Ramos (cell line): ENCODE measurements around the gene SRPX.

Experiments used
- in situ Hi-C: fragments of 300-500 bp; cut with MboI; formaldehyde crosslinking; loops from one replicate; pipeline ENCODE4 v1.14.3; 2022; ENCODE audit warnings: low sequenced_read_pairs; ENCODE audit not compliant: unreplicated experiment

The SRPX gene

DNA sequence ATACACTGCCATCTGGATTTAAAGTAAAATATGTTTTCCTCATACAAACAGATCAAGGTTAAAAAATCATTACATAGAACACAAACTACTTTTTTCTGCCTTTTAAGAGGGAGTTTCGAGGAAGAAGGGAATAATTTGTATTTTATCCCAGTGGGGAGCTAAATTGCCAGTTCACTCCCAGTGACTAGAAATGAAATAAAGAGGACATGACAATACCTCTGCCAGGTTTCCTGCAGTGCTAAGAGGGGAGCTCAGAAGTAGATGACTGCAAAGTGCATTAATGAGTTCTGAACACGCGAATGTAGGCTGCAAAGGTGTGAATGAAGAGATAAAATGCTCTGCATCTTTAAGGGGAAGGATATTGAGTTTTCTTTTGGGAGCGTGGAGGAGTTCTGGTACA lies 69.7 kb downstream of the SRPX start:
- in situ Hi-C loops: loop anchor here (25.0 kb wide), 2 partner anchors 414 to 639 kb away; no protein-coding TSS in a partner anchor

DNA sequence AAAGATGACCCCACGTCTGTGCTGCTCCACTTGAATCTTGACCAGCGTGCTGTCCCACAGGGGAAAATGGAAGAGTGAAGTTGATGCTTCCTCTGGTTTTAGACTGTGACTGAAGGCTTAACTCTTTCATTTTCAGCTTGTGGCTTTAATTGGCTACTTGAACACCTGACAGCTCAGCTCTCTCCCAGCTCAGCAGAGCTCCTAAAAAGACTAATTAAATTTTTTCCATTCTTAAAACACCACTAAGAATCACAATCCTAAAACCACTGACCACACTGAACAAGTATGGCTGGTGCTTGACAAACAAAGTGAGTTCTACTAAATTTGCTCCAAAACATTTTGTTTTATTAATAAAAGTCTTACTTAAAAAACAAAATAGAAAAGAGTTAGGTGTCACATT lies 71.7 kb downstream of the SRPX start:
- in situ Hi-C loops: no loop called here

DNA sequence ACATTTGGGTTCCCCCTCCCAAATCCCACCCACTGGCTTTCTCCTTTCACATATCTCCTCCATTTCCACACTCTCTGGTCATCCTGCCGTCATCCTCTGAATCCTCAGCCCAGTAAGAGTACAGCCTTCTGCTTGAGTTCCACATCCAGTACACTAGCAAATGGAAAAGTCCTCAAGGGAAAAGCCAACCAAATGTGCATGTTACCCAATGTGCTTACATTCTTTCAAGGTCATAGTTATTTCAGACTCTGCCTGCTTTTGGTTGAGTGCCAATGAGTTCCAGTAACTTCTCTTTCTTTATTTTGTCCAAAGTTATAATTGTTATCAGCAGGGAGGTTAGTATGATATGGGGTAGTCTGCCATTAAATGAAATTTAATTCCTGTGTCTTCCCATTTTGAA lies 78.1 kb downstream of the SRPX start:
- in situ Hi-C loops: no loop called here

DNA sequence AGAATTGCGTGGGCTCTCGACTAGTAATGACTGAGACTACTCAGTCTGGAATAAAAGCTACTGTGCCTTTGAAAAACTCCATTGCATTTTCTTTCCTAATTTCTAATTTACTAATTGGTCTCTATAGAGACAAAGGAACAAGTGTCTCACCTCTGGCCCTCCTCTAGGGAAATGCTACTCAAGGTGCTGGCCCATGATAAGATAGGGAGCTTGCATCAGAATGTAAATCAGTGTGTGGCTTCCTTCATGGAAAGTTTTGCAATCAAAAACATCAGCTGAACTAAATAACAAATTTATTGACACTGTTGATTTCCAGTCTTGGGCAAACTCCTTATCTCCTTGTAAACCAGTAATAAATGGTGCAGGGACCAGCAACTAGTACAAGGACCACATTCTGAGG lies 81.8 kb downstream of the SRPX start:
- in situ Hi-C loops: no loop called here

DNA sequence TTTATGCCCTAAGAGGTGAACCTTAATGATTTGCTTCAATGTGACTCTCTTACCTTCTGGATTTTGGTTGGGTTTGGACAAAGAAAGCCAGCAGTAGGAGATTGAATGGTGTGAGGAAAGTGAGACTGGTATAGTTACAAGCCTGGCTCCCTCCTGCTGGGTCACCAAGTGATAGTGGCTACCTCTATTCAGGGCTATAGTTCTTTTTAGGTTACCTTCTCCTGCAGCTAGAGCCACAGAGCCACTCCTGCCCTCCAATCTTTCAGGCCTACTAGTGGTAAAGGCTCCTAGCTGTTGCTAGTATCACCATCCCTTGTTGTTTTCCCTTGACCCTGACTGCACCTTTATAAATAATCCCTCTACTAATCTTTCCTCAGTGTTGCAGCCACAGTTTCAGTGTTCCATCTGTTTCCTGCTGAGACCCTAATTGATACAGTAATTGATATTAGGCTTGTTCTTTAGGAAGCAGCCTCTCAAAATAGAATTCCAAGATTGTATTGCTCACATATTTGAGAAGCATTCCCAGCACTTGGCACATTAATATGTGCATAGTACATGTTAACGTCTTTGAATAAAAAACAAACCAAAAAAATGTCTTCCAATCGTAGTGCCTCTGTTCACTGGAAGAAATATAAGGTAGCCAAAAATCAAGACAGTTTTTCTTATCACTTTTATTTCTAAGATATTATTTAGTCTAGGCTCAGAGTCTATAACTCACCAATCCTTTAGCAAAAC lies 82.3 kb downstream of the SRPX start:
- in situ Hi-C loops: no loop called here

DNA sequence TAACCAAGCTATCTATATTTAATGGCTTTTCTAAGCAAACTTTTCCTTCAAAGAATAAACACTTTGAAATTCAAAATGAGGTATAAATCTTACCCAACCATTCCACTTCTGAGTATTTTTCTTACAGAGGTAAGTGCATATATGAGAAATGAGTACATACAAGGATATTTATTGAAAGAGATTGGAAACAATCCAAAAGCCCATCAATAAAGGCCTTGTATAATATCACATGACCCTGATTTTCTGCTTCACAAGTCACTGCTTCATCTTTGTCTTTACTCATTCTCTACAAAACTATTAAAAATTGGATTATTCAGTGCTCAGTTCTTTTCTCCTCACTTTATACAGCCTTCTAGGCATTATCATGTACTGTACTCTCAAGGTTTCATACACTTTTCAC lies 91.3 kb downstream of the SRPX start:
- in situ Hi-C loops: no loop called here

DNA sequence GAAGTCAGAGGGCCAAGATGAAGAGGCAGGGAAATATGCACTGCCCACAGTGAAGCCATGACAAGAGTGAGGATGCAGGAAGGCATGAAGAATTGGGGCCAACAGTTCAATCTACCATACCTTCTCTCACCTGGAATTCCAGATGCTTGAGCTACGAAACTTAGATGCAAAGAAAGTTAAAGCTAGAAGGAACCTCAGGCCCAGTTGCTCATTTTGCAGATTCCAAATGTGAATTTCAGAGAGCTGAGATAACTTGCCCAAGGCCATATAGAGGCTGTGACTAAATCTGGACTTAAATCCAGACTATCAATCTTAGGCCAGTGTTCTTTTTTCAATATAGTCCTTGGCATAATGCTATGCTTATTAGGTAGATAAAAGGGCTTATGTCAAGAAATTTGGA lies 92.7 kb downstream of the SRPX start:
- in situ Hi-C loops: no loop called here

DNA sequence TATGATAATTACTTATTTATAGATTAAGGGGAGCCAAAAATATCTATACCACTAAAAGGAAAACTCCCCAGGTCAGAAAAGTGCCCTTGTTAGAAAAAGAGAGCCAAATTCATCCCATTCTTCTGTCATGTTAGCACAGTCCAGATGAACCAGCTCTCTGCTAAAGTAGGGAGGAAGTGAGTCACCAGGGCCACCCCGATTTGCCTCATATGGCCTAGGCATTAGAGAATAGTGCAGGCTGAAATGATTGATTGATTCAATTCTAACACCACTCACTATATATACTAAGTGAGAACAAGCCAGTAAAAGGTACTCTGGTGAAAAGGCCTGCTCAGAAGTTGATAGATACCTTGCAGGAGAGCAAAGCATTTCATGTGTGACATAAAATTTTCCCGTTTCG lies 94.5 kb downstream of the SRPX start:
- in situ Hi-C loops: no loop called here

DNA sequence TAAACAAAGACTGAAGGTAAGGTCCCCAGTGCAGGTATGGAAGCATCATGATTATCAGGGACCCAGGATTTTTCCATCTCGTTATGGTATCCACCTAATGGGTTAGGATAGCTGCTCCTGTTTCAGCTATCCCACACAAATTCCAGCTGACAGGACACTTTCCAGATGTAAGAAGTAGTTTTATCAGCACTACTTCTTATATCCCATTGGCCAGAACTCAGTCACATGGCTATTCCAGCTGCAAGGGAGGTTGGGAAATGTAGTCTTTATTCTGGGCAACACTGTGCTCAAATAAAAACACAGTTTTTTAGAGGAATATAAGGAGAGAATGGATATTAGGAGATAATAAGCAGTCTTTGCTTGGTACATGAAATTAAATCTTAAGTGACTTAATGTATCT lies 96.7 kb downstream of the SRPX start:
- in situ Hi-C loops: no loop called here

DNA sequence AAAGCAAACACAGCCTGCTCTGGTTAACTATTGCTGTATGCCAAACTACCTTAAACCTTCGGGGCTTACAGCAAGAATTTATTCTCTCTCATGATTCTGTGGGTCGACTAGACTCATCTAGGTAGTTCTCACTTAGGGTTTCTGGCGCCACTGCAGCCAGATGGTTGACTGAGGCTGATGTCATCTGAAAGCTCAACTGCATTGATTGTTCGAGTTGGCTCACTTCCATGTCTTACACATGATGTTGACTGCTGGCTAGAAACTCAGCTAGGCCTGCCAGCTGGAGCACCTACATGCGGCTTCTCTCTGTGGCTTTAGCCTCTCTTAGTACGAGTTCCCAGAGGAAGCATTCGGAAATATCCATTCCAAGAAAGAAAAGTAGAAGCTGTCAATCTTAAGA lies 103.2 kb downstream of the SRPX start:
- in situ Hi-C loops: no loop called here

DNA sequence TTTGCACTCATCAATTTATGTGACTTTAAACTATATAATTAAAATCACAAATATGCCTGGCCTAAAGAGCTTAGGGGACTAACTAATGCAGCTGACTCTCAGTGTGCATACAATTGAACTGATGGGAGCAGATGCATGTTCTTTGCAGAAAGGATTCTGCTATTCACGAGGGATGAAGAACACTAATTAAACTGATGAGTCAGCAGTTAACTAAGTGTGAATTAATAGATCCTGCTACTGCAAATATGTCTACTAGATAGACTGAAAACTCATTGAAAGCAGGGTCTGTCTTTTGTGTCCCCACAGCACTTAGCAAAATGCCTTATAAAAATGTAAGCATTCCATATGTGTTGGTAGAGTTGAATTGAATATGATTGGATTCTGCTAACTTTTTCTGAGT lies 104.0 kb downstream of the SRPX start:
- in situ Hi-C loops: no loop called here

DNA sequence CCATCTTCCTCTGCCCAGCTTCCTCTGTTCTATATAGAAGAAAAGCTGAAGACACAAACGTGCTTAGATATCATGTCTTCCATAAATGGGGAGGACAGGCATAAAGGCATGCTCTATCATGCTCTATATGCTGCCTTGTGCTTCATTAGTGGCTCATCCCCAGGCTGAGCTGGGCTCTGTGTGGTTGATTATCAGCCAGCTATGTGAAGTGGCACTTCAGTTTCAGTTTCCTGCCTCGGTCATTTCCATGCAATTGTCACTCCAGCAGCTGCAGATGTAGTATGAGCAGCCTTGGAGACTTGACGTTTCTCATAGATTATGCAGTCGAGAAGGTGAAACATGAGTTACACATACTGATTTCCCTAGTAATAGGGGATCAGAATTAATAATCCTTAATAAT lies 108.1 kb downstream of the SRPX start:
- in situ Hi-C loops: no loop called here

DNA sequence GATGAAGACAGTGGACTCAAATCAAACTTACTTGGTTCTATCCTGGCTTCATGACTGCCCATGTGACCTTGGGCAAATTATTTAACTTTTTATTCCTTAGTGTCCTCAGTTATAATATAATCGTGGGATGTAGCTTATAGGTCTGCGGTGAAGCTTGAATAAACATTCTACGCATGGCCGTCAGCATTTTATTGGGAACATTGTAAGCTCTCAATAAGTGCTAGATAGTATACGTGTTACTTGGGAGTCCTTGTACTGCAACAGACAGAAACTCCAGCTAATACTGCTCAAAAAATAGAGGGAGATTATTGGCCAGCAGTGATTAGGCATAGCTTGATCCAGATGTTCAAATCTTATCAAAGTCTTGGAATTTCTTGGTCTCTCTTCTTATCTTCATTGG lies 109.5 kb downstream of the SRPX start:
- in situ Hi-C loops: no loop called here

DNA sequence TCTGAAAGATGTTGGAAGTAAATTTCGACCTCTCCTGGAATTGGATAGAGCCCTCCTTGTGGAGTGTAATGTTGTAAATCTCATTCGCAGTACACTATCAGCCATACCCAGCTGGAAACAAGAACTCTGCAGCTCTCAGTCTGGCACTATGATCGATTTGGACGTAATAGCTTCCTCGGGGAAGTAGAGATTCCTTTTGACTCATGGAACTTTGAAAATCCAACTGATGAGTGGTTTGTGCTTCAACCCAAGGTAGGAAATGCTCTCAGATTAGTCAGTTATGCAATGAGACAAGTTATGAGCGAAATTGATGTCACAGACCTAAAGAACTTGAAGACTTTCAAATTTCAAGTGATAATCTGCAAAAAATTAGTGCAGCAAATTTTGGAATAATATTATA lies 110.4 kb downstream of the SRPX start:
- in situ Hi-C loops: no loop called here

DNA sequence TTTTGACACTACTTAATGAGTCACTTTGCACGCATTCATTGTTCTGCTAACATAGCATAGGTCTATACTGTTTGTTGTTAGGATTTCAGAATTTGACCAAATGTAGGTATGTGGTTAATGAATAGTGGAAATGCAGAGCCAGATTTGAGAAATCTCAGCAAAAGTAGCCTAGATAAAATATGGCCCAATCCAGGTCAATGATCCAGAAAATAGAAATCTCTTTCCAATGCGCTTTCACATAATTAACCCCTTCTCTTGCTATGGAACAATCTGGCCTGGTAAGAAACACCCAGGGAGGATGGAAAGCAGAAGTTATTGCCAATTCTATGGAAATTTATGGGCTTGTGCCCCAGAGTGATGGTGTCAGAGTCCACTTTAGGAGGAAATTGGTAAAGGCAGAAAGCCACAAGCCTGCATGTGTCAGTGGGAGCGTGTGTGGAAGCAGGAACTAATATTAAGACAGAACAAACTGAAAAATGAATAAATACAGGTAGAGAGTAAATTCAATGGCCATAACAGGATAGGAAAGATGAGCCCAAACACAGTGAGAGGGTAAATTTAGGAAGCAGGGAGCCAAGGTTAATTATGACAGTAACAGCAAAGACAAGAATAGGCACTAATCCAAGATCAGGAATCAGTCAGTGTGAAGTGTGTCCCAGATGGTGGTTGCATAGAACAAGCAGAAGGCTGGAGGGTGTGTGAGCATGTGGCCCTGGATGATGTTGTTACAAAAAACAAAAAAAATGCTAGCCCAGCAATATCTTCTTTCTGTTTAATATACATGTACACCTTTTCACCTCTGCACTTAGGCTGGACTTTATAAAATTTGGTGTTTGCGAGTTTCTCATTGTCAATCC lies 111.4 kb downstream of the SRPX start:
- in situ Hi-C loops: no loop called here

DNA sequence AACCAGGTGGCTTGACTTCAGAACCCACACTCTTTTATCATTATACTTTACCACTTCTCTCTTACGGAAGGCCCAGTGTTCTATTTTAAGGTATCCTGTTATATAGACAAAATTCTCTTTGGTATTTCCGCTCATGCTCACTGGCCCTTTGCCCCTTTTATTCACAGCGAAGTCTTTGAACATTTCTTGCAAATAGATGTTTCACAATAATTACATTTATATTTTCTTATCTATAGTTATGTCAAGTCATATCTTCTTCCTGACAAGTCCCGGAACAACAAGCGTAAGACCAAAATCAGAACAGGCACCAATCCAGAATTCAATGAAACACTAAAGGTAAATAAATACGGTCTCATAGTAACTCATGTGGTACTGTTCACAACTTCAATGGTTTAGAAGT lies 112.3 kb downstream of the SRPX start:
- in situ Hi-C loops: no loop called here

DNA sequence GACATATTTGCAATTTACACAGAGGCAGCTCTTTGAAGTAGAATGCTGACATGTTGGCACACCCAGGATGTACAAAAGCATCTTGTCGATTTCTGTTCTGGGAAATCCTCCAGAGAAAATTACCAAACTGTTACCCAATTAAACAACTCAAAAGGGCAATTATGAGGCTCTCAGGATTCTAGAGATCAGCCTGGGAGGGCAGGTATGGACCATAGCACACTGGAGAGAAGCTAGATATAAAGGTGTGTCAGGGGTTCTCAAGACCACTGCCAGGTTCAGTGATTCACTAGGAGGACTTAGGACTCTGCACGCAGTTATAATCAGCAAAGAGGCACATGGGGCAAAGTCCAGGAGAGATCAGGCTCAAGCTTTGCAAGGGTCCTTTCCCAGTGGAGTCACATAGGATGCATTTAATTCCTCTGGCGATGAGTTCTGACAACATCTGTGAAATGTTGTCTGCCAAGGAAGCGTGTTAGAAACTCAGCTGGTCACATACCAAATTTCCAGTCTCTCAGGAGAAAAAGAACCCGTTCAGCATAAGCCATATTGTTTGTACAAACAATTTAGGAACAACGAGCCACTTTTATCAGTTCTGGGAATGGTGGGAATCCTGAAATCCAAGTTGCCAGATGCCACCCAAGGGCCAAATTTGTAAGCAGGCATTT lies 113.5 kb downstream of the SRPX start:
- in situ Hi-C loops: no loop called here

DNA sequence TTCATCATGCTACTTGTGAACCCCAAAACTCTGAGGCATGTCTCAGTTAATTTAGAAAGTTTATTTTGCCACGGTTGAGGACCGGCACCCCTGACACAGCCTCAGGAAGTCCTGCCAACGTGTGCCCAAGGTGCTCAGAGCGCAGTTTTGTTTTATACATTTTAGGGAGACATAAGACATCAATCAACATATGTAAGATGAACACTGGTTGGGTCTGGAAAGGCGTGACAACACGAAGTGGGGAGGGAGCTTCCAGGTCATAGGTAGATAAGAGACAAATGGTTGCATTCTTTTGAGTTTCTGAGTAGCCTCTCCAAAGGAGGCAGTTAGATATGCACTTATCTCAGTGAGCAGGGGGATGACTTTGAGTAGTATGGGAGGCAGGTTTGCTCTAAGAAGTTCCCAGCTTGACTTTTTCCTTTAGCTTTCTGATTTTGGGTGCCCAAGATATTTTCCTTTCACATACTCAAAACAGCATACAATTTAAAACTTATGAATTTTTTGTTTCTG lies 115.4 kb downstream of the SRPX start:
- in situ Hi-C loops: no loop called here

DNA sequence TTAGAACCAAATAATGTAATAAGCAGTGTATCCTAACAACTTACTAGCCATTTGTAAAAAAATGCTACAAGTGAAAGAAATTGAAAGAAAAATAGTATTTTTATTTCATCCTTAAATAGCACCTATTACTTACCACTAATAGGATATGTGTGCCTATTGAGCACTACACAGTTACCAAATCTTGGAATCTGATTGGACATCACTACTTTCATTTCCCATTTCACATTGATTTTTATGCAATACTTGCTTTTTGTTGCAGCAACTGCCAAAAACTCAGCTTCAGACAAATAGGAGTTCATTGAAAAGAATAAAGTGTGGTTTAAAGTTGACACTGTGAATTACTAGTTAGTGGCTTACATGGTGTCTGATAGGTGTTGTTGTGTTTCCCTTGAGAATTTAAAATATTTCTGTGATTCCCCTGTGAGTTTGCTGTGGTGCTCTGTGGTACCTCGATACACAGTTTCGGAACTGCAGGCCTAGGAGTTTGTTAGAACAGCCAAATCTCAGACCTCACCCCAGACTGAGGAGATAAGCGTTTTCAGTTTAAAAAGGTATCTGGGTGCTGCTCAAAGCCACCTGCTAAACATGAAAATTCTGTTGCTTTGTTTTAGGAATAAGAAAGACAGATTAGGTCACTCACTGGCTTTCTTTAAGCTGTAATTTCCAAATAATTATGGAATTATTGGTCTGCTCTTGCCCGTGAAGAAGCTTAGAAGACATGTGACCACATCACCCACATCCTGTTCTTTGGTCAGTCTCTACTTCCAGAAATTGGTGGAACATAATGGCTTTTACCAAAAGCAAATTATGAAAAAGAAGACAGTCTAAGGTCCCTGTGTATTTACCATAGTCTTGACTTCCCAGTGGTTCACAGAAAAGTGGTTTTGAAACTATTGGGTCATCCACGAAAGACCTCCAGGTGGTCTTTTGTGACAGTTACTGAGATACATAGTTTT lies 116.5 kb downstream of the SRPX start:
- in situ Hi-C loops: no loop called here

DNA sequence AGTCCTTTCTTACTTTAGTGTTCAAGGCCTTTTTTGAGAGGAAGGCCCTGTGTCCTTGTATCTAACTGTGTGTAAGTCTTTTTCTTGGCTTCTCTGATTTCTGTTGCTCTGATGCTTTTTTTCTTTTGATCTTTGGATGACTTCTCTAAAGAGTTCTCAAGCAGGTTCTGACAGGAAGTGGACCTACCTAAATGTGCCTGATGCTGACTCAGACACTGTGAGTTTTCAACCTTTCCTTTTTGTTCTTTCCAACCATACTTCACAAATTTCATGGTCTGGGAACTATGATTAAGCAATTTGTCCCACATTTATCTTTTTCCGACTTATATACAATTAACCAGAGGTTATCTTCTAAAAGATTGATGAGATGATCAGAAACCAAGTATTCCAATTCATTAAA lies 117.8 kb downstream of the SRPX start:
- in situ Hi-C loops: no loop called here
